Glutamatergic neuron (in vitro differentiated cells): Measurements from ENCODE around the gene ANKMY1. TPM values are rescaled to one million over a fixed set of nuclear protein-coding genes. Genes with fewer than 3 reads are reported as not detected.

ENCODE experiments used
- DNase-seq: peaks from one replicate; pipeline ENCODE4 v3.0.0; 2022
- H3K27ac Mint-ChIP-seq: one replicate; pipeline ENCODE4 v1.8.0; 2020; ENCODE audit warnings: mild to moderate bottlenecking, mixed read lengths, inconsistent platforms; ENCODE audit not compliant: unreplicated experiment
- H3K27me3 Mint-ChIP-seq: one replicate; pipeline ENCODE4 v1.8.0; 2020; ENCODE audit warnings: mild to moderate bottlenecking, moderate library complexity, mixed read lengths, inconsistent platforms; ENCODE audit not compliant: unreplicated experiment
- H3K36me3 Mint-ChIP-seq: one replicate; pipeline ENCODE4 v1.8.0; 2020; ENCODE audit warnings: mild to moderate bottlenecking, mixed read lengths, inconsistent platforms; ENCODE audit not compliant: unreplicated experiment
- H3K4me1 Mint-ChIP-seq: one replicate; pipeline ENCODE4 v1.8.0; 2020; ENCODE audit warnings: mild to moderate bottlenecking, low read depth, mixed read lengths, inconsistent platforms; ENCODE audit not compliant: unreplicated experiment
- H3K4me3 Mint-ChIP-seq: one replicate; pipeline ENCODE4 v1.8.0; 2020; ENCODE audit warnings: mild to moderate bottlenecking, mixed read lengths, inconsistent platforms; ENCODE audit not compliant: unreplicated experiment
- H3K9me3 Mint-ChIP-seq: one replicate; pipeline ENCODE4 v1.8.0; 2020; ENCODE audit warnings: mild to moderate bottlenecking, moderate library complexity, mixed read lengths, inconsistent platforms; ENCODE audit not compliant: unreplicated experiment
- total RNA-seq: library from RNA; stranded (reverse); fragmentation: NEBNext Ultra II Directional; extraction: Animal tissue kit (Norgen Biotek cat#: 25700); gene quantifications from one replicate; pipeline ENCODE4 v1.2.1, GENCODE V29; 2021; ENCODE audit not compliant: unreplicated experiment
- TF ChIP-seq, protein P1 (sequence below): fragments of 200-600 bp; sonication (generic); IDR thresholded peaks from one replicate; pipeline ENCODE4 v1.5.0; 2021; ENCODE audit not compliant: partially characterized antibody, unreplicated experiment

ANKMY1 gene
- total RNA-seq, 1 donor from 2014 or later = 9.0 TPM

DNA sequence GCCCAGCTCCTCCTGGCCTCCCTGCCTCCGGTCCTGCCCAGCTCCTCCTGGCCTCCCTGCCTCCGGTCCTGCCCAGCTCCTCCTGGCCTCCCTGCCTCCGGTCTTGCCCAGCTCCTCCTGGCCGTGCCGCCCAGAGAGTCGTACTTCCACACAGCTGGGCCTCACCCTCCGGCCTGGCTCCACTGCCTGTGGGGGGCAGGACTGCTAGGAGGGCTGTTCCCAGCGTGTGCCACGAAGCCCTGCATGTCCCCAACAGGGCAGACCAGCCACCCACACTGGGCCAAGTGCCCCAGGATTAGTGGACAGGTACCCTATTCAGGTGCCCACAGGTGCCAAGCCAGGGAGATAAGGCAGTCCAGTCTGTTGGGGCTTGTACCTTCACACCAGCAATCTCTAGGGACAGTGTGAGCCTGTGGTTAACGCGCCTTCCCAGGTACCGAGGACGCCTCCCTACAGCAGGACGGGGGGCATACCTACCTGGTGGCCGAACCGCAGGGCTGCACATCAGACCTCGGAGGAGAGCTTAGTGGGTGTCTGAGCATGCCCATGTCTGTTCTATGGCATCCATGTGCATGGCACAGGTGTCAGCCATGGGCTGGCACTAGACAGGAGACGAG is 117.0 kb downstream of the ANKMY1 start:
- peaks cover 7% of the 10 kb centered on the region for H3K9me3 Mint-ChIP-seq
- TF ChIP-seq, protein P1, sequence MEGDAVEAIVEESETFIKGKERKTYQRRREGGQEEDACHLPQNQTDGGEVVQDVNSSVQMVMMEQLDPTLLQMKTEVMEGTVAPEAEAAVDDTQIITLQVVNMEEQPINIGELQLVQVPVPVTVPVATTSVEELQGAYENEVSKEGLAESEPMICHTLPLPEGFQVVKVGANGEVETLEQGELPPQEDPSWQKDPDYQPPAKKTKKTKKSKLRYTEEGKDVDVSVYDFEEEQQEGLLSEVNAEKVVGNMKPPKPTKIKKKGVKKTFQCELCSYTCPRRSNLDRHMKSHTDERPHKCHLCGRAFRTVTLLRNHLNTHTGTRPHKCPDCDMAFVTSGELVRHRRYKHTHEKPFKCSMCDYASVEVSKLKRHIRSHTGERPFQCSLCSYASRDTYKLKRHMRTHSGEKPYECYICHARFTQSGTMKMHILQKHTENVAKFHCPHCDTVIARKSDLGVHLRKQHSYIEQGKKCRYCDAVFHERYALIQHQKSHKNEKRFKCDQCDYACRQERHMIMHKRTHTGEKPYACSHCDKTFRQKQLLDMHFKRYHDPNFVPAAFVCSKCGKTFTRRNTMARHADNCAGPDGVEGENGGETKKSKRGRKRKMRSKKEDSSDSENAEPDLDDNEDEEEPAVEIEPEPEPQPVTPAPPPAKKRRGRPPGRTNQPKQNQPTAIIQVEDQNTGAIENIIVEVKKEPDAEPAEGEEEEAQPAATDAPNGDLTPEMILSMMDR = no peak
- no peaks in the 10 kb centered on the region for H3K36me3 Mint-ChIP-seq
- DNase-seq = no peak
- H3K27ac Mint-ChIP-seq = no peak overlapping the region
- peaks cover 5% of the 10 kb centered on the region for H3K4me1 Mint-ChIP-seq
- H3K27me3 Mint-ChIP-seq = peaks cover under 1% of the 10 kb centered on the region
- H3K4me3 Mint-ChIP-seq = no peak overlapping the region

DNA sequence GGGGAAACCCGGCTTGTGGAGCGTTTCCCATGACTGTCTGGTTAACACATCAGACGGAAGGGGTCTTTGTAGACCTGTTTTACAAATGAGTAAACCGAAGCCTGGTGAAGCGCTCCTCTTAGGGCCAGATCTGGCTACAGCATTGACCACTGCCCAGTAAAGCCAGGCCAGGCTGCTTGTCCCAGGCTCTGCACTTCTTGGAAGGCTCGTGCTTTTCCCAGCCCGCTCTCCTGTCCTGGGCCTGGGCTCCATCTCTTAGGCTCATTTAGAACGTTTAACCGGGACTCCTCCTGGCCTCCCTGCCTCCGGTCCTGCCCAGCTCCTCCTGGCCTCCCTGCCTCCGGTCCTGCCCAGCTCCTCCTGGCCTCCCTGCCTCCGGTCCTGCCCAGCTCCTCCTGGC is 117.5 kb downstream of the ANKMY1 start:
- no peak for DNase-seq
- peaks cover 7% of the 10 kb centered on the region for H3K9me3 Mint-ChIP-seq
- no peak overlapping the region for H3K27ac Mint-ChIP-seq
- H3K27me3 Mint-ChIP-seq = no peaks in the 10 kb centered on the region
- no peak overlapping the region for H3K4me3 Mint-ChIP-seq
- peaks cover 3% of the 10 kb centered on the region for H3K4me1 Mint-ChIP-seq
- TF ChIP-seq, protein P1 = no peak
- no peaks in the 10 kb centered on the region for H3K36me3 Mint-ChIP-seq

DNA sequence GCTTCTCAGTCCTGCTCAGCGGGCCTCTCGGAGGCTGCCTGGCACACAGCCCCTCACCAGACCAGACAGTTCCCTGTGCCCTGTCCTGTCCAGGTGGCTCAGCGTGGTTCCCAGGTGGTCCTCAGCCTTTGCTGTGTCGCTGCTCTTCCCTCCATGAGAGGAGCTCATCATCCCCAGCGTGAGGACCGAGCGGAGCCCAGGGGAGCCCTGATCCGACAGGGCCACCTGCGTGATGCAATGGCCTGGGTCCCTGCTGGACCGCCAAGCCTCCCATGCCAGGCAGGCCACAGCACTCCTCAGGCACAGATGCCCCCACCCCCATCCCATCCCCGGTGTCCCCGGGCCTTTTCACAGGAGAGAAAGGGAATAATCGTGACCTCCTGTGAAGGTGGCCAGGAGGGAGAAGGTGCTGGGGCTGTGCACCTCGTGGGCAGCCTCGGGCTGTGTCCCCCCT is 118.1 kb downstream of the ANKMY1 start:
- no peak overlapping the region for H3K27ac Mint-ChIP-seq
- peaks cover 1% of the 10 kb centered on the region for H3K27me3 Mint-ChIP-seq
- H3K9me3 Mint-ChIP-seq = peaks cover 6% of the 10 kb centered on the region
- no peak for DNase-seq
- peaks cover 3% of the 10 kb centered on the region for H3K4me1 Mint-ChIP-seq
- TF ChIP-seq, protein P1 = no peak
- H3K4me3 Mint-ChIP-seq = no peak overlapping the region
- no peaks in the 10 kb centered on the region for H3K36me3 Mint-ChIP-seq

DNA sequence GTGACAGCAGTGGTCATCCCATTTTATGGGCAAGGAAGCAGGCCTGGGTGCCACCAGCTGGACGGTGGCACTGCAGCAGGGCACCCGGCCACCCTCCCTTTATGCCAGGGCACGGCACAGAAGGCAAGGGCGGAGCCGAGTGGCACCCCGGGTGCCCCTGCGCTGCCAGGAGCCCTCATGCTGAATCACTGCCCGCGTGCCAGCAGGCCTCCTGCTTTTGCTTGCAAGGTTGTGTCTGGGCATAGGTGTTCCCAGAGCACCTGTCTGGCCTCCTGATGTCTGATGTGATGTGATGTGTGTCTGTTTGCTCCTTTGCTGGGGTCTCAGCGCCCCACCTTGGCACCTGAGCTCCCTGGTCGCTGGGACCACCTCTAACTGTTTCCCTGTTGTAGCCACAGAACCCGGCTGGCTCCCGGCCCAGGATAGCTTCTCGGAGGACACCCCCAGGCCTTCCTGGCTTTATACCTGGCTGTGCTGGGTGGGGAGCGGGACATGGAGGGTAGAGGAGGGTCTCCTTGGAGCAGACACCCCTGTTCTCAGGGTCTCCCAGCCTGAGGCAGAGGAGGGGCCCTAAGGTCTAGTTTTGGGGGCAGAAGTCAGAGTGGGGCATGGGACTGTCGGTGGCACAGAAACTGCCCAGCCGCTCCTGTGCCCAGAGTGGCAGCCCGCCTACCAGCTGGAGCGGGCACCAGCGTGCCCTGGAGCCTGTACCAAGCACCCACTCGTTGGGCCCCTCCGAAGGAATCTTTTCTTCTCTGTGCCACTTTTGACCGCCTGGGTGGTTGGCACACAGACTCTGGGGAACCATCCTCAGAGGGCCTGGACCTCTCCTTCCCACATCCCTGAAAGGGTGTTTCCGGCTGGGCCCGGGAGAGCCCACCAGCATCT is 118.7 kb downstream of the ANKMY1 start:
- Mint-ChIP-seq H3K27ac (no peak overlapping the region), H3K4me3 (no peak overlapping the region), H3K4me1 (peaks cover 7% of the 10 kb centered on the region), H3K9me3 (peaks cover 8% of the 10 kb centered on the region), H3K36me3 (no peaks in the 10 kb centered on the region), H3K27me3 (peaks cover 3% of the 10 kb centered on the region)
- DNase-seq = no peak
- TF ChIP-seq, protein P1 = no peak
